GM21619 (cell line): ENCODE data around the gene MAPK12.

Source experiments
- ATAC-seq: cut with Tn5 transposase; IDR thresholded peaks from one replicate; pipeline ENCODE4 v1.9.1; 2021; ENCODE audit not compliant: unreplicated experiment

MAPK12 gene

GRCh38 chr22:50236731-50237409 lies 24.6 kb downstream of the MAPK12 start:
- ATAC-seq = no peak

- ATAC-seq = no peak
These were observed 28.3 kb downstream of the MAPK12 start for GRCh38 chr22:50233223-50233622.

GRCh38 chr22:50232481-50233151 lies 28.9 kb downstream of the MAPK12 start:
- no peak for ATAC-seq

GRCh38 chr22:50229370-50229769 lies 32.1 kb downstream of the MAPK12 start:
- no peak for ATAC-seq

GRCh38 chr22:50228366-50228765 lies 33.1 kb downstream of the MAPK12 start:
- no peak for ATAC-seq

- no peak for ATAC-seq
These were observed 33.8 kb downstream of the MAPK12 start for GRCh38 chr22:50227579-50228215.

- no peak for ATAC-seq
These were observed 34.7 kb downstream of the MAPK12 start for GRCh38 chr22:50226875-50227165.

- no peak for ATAC-seq
These were observed 35.2 kb downstream of the MAPK12 start for GRCh38 chr22:50226063-50226874.

- no peak for ATAC-seq
These were observed 36.1 kb downstream of the MAPK12 start for GRCh38 chr22:50225200-50225969.

GRCh38 chr22:50224071-50224470 lies 37.4 kb downstream of the MAPK12 start:
- no peak for ATAC-seq

- ATAC-seq = no peak
These were observed 39.0 kb downstream of the MAPK12 start for GRCh38 chr22:50222508-50222907.

- ATAC-seq = no peak
These were observed 39.8 kb downstream of the MAPK12 start for GRCh38 chr22:50221410-50222300.

GRCh38 chr22:50220603-50221409 lies 40.7 kb downstream of the MAPK12 start:
- ATAC-seq = no peak

GRCh38 chr22:50219800-50220602 lies 41.5 kb downstream of the MAPK12 start:
- no peak for ATAC-seq

GRCh38 chr22:50218996-50219727 lies 42.3 kb downstream of the MAPK12 start:
- no peak for ATAC-seq

GRCh38 chr22:50218153-50218995 lies 43.1 kb downstream of the MAPK12 start:
- ATAC-seq = no peak
